ENCODE data around the gene EPB42.

The EPB42 gene

GRCh38 chr15:43220991-43221403 lies at the start of gene EPB42:
Gene EPB42 (minus strand): TSS chr15:43221018. CDS start chr15:43220825, 193 bp downstream.
- no peak for DNase-seq (ENCODE audit: extremely low read depth, insufficient read length)

GRCh38 chr15:43270113-43270665 lies 49.4 kb upstream of the EPB42 start:
- DNase-seq (ENCODE audit: extremely low read depth, insufficient read length): no peak
- Histone ChIP-seq H3K36me3 (ENCODE audit: control insufficient read depth, insufficient read depth, low read length) (no peaks in the 10 kb centered on the region), H3K27me3 (replicated peaks; ENCODE audit: control insufficient read depth, insufficient read depth, low read length) (no peaks in the 10 kb centered on the region), H3K4me3 (replicated peaks; ENCODE audit: low read depth, low read length) (no peak overlapping the region)
- no peak for TF ChIP-seq CTCF (IDR thresholded peaks at IDR 0.05; ENCODE audit: insufficient read depth, low read length, poor library complexity, severe bottlenecking)

More at GRCh38 chr15:43220991-43221403, at the start of gene EPB42:
- no peaks in the 10 kb centered on the region for H3K27me3 ChIP-seq (replicated peaks; ENCODE audit: control insufficient read depth, insufficient read depth, low read length)
- H3K4me3 ChIP-seq (replicated peaks; ENCODE audit: low read depth, low read length): no peak within 1 kb of the TSS
- TF ChIP-seq CTCF (IDR thresholded peaks at IDR 0.05; ENCODE audit: insufficient read depth, low read length, poor library complexity, severe bottlenecking): no peak
- H3K36me3 ChIP-seq (ENCODE audit: control insufficient read depth, insufficient read depth, low read length): no peaks in the 10 kb centered on the region

- Histone ChIP-seq H3K36me3 (ENCODE audit: control insufficient read depth, insufficient read depth, low read length) (no peaks in the 10 kb centered on the region), H3K4me3 (replicated peaks; ENCODE audit: low read depth, low read length) (no peak overlapping the region), H3K27me3 (replicated peaks; ENCODE audit: control insufficient read depth, insufficient read depth, low read length) (no peaks in the 10 kb centered on the region)
- no peak for DNase-seq (ENCODE audit: extremely low read depth, insufficient read length)
- TF ChIP-seq CTCF (IDR thresholded peaks at IDR 0.05; ENCODE audit: insufficient read depth, low read length, poor library complexity, severe bottlenecking): peak; percentile 35
Observed at GRCh38 chr15:43268111-43269105, 47.6 kb upstream of the EPB42 start.

- Histone ChIP-seq H3K4me3 (replicated peaks; ENCODE audit: low read depth, low read length) (no peak overlapping the region), H3K36me3 (ENCODE audit: control insufficient read depth, insufficient read depth, low read length) (no peaks in the 10 kb centered on the region), H3K27me3 (replicated peaks; ENCODE audit: control insufficient read depth, insufficient read depth, low read length) (no peaks in the 10 kb centered on the region)
- no peak for DNase-seq (ENCODE audit: extremely low read depth, insufficient read length)
- TF ChIP-seq CTCF (IDR thresholded peaks at IDR 0.05; ENCODE audit: insufficient read depth, low read length, poor library complexity, severe bottlenecking): no peak
Observed at GRCh38 chr15:43267439-43267838, 46.6 kb upstream of the EPB42 start.

- no peak for DNase-seq (ENCODE audit: extremely low read depth, insufficient read length)
- no peak for TF ChIP-seq CTCF (IDR thresholded peaks at IDR 0.05; ENCODE audit: insufficient read depth, low read length, poor library complexity, severe bottlenecking)
- no peak within 1 kb of the TSS for H3K4me3 ChIP-seq (replicated peaks; ENCODE audit: low read depth, low read length)
Observed at GRCh38 chr15:43266834-43267233, 46.0 kb upstream of the EPB42 start, which contains the start of gene TGM5. Gene TGM5 (minus strand): TSS chr15:43266928. CDS start chr15:43266849, 79 bp downstream.

More at GRCh38 chr15:43266834-43267233, 46.0 kb upstream of the EPB42 start, which contains the start of gene TGM5:
- no peaks in the 10 kb centered on the region for H3K36me3 ChIP-seq (ENCODE audit: control insufficient read depth, insufficient read depth, low read length)
- no peaks in the 10 kb centered on the region for H3K27me3 ChIP-seq (replicated peaks; ENCODE audit: control insufficient read depth, insufficient read depth, low read length)

Data from GM06990 (cell line).